HepG2 (cell line): ENCODE data around the gene TAC3.

Source experiments
- EZH2 ChIP-seq: conservative IDR thresholded peaks from 2 replicates; pipeline ENCODE4 v1.6.1; 2012; ENCODE audit warnings: mild to moderate bottlenecking, low read depth, low read length, moderate library complexity
- GABPA ChIP-seq, 2 experiments: IDR thresholded peaks; 2 replicates each; pipeline ENCODE4 v1.6.1; 2011 to 2016; ENCODE audit warnings: low read depth in 2 of 2, low read length in 1 of 2, missing biosample characterization in 1 of 2, missing genetic modification characterization in 1 of 2
- GATAD2A ChIP-seq: IDR thresholded peaks from 2 replicates; pipeline ENCODE4 v1.6.1; 2016
- POLR2AphosphoS2 ChIP-seq: IDR thresholded peaks from 2 replicates; pipeline ENCODE4 v1.6.1; 2011; ENCODE audit warnings: low read depth, low read length, improper control_type of control experiment
- ZNF619 ChIP-seq: sonication (generic); formaldehyde crosslinking; IDR thresholded peaks from 2 replicates; pipeline ENCODE4 v1.4.0; 2020; ENCODE audit warnings: mild to moderate bottlenecking, missing genetic modification reagents

DNA sequence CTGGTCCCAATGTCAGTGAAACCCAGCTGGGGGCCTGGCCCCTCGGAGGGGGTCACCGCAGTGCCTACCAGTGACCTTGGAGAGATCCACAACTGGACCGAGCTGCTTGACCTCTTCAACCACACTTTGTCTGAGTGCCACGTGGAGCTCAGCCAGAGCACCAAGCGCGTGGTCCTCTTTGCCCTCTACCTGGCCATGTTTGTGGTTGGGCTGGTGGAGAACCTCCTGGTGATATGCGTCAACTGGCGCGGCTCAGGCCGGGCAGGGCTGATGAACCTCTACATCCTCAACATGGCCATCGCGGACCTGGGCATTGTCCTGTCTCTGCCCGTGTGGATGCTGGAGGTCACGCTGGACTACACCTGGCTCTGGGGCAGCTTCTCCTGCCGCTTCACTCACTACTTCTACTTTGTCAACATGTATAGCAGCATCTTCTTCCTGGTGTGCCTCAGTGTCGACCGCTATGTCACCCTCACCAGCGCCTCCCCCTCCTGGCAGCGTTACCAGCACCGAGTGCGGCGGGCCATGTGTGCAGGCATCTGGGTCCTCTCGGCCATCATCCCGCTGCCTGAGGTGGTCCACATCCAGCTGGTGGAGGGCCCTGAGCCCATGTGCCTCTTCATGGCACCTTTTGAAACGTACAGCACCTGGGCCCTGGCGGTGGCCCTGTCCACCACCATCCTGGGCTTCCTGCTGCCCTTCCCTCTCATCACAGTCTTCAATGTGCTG is 21.0 kb downstream of the TAC3 start:
- TF ChIP-seq ZNF619 (CRISPR knock-in tag) = no peak
- no peak for TF ChIP-seq GABPA (IDR thresholded peaks at IDR 0.05; ENCODE audit: low read depth, low read length)
- TF ChIP-seq GABPA (CRISPR knock-in tag; IDR thresholded peaks at IDR 0.05; ENCODE audit: low read depth) = no peak
- TF ChIP-seq POLR2AphosphoS2 = no peak
- no peak for TF ChIP-seq GATAD2A (CRISPR knock-in tag)
- no peak for TF ChIP-seq EZH2
